ENCODE results near the gene GSTT2.
A peak's percentile ranks its signal among the peaks of the same experiment; 100 is the strongest.
"Not testable (repeated sequence)": the region's sequence is repeated elsewhere in the genome, so short reads cannot be mapped to it uniquely, and the experiment has no call there.

The GSTT2 gene

GRCh38 chr22:23979557-23980240 is at the start of gene GSTT2:
Gene GSTT2, plus strand, starts transcription at chr22:23980134.
- not testable (repeated sequence) for H3K27me3 Mint-ChIP-seq, H3K4me3 Mint-ChIP-seq, H3K4me1 Mint-ChIP-seq, ATAC-seq, H3K9me3 Mint-ChIP-seq, H3K27ac Mint-ChIP-seq, H3K36me3 Mint-ChIP-seq

GRCh38 chr22:23938328-23939016 is 41.5 kb upstream of the GSTT2 start:
- H3K27ac Mint-ChIP-seq: no peak overlapping the region
- H3K9me3 Mint-ChIP-seq: no peaks in the 10 kb centered on the region

GRCh38 chr22:23939017-23939357 is 40.9 kb upstream of the GSTT2 start:
- Mint-ChIP-seq H3K27me3 (no peaks in the 10 kb centered on the region), H3K9me3 (no peaks in the 10 kb centered on the region), H3K4me3 (no peak overlapping the region), H3K27ac (no peak overlapping the region), H3K4me1 (no peaks in the 10 kb centered on the region), H3K36me3 (no peaks in the 10 kb centered on the region)
- ATAC-seq: no peak

More at GRCh38 chr22:23938328-23939016, 41.5 kb upstream of the GSTT2 start:
- no peak overlapping the region for H3K4me3 Mint-ChIP-seq
- no peaks in the 10 kb centered on the region for H3K36me3 Mint-ChIP-seq
- no peaks in the 10 kb centered on the region for H3K27me3 Mint-ChIP-seq
- no peaks in the 10 kb centered on the region for H3K4me1 Mint-ChIP-seq
- no peak for ATAC-seq

GRCh38 chr22:23940166-23940565 is 39.8 kb upstream of the GSTT2 start:
- ATAC-seq, H3K4me1 Mint-ChIP-seq, H3K27ac Mint-ChIP-seq, H3K4me3 Mint-ChIP-seq, H3K27me3 Mint-ChIP-seq, H3K36me3 Mint-ChIP-seq, H3K9me3 Mint-ChIP-seq: not testable (repeated sequence)

GRCh38 chr22:23947391-23947790 is 32.5 kb upstream of the GSTT2 start:
- not testable (repeated sequence) for ATAC-seq, H3K36me3 Mint-ChIP-seq, H3K27me3 Mint-ChIP-seq, H3K4me3 Mint-ChIP-seq, H3K27ac Mint-ChIP-seq, H3K4me1 Mint-ChIP-seq, H3K9me3 Mint-ChIP-seq

- not testable (repeated sequence) for H3K9me3 Mint-ChIP-seq, H3K27me3 Mint-ChIP-seq, H3K4me1 Mint-ChIP-seq, H3K4me3 Mint-ChIP-seq, H3K27ac Mint-ChIP-seq, ATAC-seq, H3K36me3 Mint-ChIP-seq
Measured at GRCh38 chr22:23949764-23950163, 30.2 kb upstream of the GSTT2 start.

GRCh38 chr22:23951383-23951782 is 28.6 kb upstream of the GSTT2 start:
- H3K27me3 Mint-ChIP-seq, H3K27ac Mint-ChIP-seq, H3K4me3 Mint-ChIP-seq, H3K36me3 Mint-ChIP-seq, H3K4me1 Mint-ChIP-seq, ATAC-seq, H3K9me3 Mint-ChIP-seq: not testable (repeated sequence)

- H3K27me3 Mint-ChIP-seq, H3K27ac Mint-ChIP-seq, ATAC-seq, H3K9me3 Mint-ChIP-seq, H3K36me3 Mint-ChIP-seq, H3K4me1 Mint-ChIP-seq, H3K4me3 Mint-ChIP-seq: not testable (repeated sequence)
Measured at GRCh38 chr22:23952794-23953405, 27.0 kb upstream of the GSTT2 start.

- ATAC-seq, H3K9me3 Mint-ChIP-seq, H3K4me3 Mint-ChIP-seq, H3K27ac Mint-ChIP-seq, H3K27me3 Mint-ChIP-seq, H3K4me1 Mint-ChIP-seq, H3K36me3 Mint-ChIP-seq: not testable (repeated sequence)
Measured at GRCh38 chr22:23953485-23953884, 26.4 kb upstream of the GSTT2 start.

GRCh38 chr22:23954193-23954990 is 25.5 kb upstream of the GSTT2 start:
- not testable (repeated sequence) for ATAC-seq, H3K27me3 Mint-ChIP-seq, H3K27ac Mint-ChIP-seq, H3K4me1 Mint-ChIP-seq, H3K36me3 Mint-ChIP-seq, H3K4me3 Mint-ChIP-seq, H3K9me3 Mint-ChIP-seq

- H3K9me3 Mint-ChIP-seq, H3K4me1 Mint-ChIP-seq, H3K4me3 Mint-ChIP-seq, H3K27ac Mint-ChIP-seq, ATAC-seq, H3K27me3 Mint-ChIP-seq, H3K36me3 Mint-ChIP-seq: not testable (repeated sequence)
Measured at GRCh38 chr22:23954991-23955305, 25.0 kb upstream of the GSTT2 start.

GRCh38 chr22:23955886-23956285 is 24.0 kb upstream of the GSTT2 start:
- ATAC-seq, H3K4me3 Mint-ChIP-seq, H3K27me3 Mint-ChIP-seq, H3K9me3 Mint-ChIP-seq, H3K36me3 Mint-ChIP-seq, H3K4me1 Mint-ChIP-seq, H3K27ac Mint-ChIP-seq: not testable (repeated sequence)

GRCh38 chr22:23956301-23956900 is 23.5 kb upstream of the GSTT2 start:
- H3K4me1 Mint-ChIP-seq, H3K9me3 Mint-ChIP-seq, H3K27me3 Mint-ChIP-seq, H3K36me3 Mint-ChIP-seq, H3K4me3 Mint-ChIP-seq: not testable (repeated sequence)
- peak; percentile 80 for ATAC-seq
- peak overlapping the region; percentile 60 for H3K27ac Mint-ChIP-seq

GRCh38 chr22:23961084-23961771 is 18.7 kb upstream of the GSTT2 start, which contains the start of gene GSTT2B:
Gene GSTT2B, minus strand, starts transcription at chr22:23961195. Its CDS starts 64 bp downstream, at chr22:23961131.
- H3K4me1 Mint-ChIP-seq, H3K9me3 Mint-ChIP-seq, ATAC-seq: not testable (repeated sequence)

GRCh38 chr22:23966094-23966493 is 13.8 kb upstream of the GSTT2 start:
- not testable (repeated sequence) for H3K4me3 Mint-ChIP-seq, H3K27me3 Mint-ChIP-seq, H3K27ac Mint-ChIP-seq, H3K9me3 Mint-ChIP-seq
- peak; percentile 75 for ATAC-seq
- Mint-ChIP-seq H3K36me3 (peaks cover 21% of the 10 kb centered on the region), H3K4me1 (peaks cover 17% of the 10 kb centered on the region)

More at GRCh38 chr22:23961084-23961771, 18.7 kb upstream of the GSTT2 start, which contains the start of gene GSTT2B:
- H3K4me3 Mint-ChIP-seq, H3K27ac Mint-ChIP-seq, H3K36me3 Mint-ChIP-seq, H3K27me3 Mint-ChIP-seq: not testable (repeated sequence)
